GM12875 (cell line): Measurements from ENCODE around the gene HLA-DMA.

Experiments
- H3K4me3 ChIP-seq: one replicate; pipeline ENCODE4 v1.5.1; 2011; ENCODE audit warnings: low read depth, low read length, control low read depth
- TF ChIP-seq, protein P1 (sequence below): IDR thresholded peaks from 2 replicates; pipeline ENCODE4 v1.5.1; 2011; ENCODE audit warnings: low read depth, mild to moderate bottlenecking, control low read depth, inconsistent platforms, low read length, moderate library complexity, borderline replicate concordance; ENCODE audit not compliant: insufficient read depth

Gene HLA-DMA

DNA sequence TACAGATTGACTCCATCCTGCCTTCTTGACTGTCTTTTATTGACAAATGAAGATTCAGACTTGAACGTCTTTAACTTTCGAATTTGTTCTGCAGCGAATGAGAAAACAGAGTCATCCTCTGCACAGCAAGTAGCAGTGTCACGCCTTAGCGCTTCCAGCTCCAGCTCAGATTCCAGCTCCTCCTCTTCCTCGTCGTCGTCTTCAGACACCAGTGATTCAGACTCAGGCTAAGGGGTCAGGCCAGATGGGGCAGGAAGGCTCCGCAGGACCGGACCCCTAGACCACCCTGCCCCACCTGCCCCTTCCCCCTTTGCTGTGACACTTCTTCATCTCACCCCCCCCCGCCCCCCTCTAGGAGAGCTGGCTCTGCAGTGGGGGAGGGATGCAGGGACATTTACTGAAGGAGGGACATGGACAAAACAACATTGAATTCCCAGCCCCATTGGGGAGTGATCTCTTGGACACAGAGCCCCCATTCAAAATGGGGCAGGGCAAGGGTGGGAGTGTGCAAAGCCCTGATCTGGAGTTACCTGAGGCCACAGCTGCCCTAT, 27.7 kb upstream of the HLA-DMA start:
- TF ChIP-seq, protein P1, sequence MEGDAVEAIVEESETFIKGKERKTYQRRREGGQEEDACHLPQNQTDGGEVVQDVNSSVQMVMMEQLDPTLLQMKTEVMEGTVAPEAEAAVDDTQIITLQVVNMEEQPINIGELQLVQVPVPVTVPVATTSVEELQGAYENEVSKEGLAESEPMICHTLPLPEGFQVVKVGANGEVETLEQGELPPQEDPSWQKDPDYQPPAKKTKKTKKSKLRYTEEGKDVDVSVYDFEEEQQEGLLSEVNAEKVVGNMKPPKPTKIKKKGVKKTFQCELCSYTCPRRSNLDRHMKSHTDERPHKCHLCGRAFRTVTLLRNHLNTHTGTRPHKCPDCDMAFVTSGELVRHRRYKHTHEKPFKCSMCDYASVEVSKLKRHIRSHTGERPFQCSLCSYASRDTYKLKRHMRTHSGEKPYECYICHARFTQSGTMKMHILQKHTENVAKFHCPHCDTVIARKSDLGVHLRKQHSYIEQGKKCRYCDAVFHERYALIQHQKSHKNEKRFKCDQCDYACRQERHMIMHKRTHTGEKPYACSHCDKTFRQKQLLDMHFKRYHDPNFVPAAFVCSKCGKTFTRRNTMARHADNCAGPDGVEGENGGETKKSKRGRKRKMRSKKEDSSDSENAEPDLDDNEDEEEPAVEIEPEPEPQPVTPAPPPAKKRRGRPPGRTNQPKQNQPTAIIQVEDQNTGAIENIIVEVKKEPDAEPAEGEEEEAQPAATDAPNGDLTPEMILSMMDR: no peak
- H3K4me3 ChIP-seq: no peak overlapping the region

DNA sequence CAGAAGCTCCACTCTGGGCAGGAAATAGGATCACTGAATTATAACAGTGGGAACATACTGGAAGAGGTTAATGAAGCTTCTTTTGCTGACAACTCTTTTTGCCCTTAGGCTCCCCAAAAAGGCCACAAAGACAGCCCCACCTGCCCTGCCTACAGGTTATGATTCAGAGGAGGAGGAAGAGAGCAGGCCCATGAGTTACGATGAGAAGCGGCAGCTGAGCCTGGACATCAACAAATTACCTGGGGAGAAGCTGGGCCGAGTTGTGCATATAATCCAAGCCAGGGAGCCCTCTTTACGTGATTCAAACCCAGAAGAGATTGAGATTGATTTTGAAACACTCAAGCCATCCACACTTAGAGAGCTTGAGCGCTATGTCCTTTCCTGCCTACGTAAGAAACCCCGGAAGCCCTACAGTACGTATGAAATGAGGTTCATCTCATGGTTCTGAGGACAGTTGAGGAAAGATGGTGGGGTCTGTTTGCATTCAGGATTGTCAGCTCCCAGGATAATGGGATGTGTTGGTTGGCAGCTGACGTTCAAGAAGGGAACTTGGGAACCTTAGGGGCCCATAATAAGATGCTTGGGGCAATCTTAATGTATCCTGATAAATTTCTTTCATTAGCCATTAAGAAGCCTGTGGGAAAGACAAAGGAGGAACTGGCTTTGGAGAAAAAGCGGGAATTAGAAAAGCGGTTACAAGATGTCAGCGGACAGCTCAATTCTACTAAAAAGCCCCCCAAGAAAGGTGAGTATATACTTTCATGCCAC, 27.0 kb upstream of the HLA-DMA start:
- H3K4me3 ChIP-seq: no peak overlapping the region
- TF ChIP-seq, protein P1: no peak

DNA sequence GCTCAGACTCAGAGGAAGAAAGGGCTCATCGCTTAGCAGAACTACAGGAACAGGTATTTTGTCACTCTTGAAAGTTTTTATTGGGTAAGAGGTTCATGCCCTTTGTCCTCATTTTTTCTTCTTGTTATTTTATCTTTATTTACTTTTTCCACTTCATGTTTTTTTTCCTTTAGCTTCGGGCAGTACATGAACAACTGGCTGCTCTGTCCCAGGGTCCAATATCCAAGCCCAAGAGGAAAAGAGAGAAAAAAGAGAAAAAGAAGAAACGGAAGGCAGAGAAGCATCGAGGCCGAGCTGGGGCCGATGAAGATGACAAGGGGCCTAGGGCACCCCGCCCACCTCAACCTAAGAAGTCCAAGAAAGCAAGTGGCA, 25.0 kb upstream of the HLA-DMA start:
- TF ChIP-seq, protein P1: no peak
- no peak overlapping the region for H3K4me3 ChIP-seq

DNA sequence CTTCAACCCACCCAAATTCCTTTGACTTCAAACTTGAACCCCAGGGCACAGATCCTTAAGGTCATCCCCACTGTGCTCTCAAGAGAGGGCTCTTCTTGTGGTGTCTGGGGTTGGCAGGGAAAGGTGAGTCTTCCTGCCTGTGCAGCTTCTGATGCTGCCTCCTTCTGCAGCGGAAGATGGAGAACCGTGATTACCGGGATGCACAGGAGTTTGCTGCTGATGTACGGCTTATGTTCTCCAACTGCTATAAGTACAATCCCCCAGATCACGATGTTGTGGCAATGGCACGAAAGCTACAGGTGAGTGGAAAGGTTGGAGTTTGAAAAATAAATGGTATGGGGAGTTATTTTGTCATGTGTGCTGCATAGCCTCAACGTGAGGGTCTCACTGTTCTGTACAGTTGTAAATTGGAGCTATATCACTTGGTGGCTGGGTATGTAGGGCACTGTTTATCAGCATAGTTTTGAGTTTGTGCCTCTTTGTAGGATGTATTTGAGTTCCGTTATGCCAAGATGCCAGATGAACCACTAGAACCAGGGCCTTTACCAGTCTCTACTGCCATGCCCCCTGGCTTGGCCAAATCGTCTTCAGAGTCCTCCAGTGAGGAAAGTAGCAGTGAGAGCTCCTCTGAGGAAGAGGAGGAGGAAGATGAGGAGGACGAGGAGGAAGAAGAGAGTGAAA, 24.5 kb upstream of the HLA-DMA start:
- H3K4me3 ChIP-seq: no peak overlapping the region
- TF ChIP-seq, protein P1: no peak

DNA sequence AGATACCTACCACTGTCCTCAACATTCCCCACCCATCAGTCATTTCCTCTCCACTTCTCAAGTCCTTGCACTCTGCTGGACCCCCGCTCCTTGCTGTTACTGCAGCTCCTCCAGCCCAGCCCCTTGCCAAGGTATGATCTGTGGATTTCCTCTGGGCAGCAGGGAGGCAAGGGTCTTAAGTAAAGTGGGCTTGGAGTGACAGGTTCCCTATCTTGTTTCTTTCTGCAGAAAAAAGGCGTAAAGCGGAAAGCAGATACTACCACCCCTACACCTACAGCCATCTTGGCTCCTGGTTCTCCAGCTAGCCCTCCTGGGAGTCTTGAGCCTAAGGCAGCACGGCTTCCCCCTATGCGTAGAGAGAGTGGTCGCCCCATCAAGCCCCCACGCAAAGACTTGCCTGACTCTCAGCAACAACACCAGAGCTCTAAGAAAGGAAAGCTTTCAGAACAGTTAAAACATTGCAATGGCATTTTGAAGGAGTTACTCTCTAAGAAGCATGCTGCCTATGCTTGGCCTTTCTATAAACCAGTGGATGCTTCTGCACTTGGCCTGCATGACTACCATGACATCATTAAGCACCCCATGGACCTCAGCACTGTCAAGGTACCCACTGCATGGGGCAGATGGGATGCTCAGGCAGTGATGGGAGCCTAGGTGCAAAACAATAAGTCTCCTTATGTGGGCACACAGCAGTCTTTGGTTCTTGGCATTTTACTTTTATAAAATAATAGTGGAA, 23.6 kb upstream of the HLA-DMA start:
- H3K4me3 ChIP-seq: no peak overlapping the region
- TF ChIP-seq, protein P1: no peak

DNA sequence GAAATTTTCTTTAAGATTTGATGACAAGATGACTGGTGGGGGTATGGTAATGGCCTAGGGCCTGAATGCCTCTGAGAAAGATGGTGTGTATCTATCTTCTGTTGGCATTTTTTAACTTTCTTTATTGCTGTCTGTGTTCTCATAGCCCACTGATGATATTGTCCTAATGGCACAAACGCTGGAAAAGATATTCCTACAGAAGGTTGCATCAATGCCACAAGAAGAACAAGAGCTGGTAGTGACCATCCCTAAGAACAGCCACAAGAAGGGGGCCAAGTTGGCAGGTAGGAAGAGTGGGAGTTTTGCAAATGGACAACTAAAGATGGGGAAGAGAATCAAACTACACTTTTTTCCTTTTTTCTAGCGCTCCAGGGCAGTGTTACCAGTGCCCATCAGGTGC, 23.0 kb upstream of the HLA-DMA start:
- TF ChIP-seq, protein P1: no peak

More for the DNA sequence above, 23.0 kb upstream of the HLA-DMA start:
- H3K4me3 ChIP-seq: no peak overlapping the region
